HG02642 (cell line): Measurements from ENCODE around the gene DIS3L2.
"Not testable (repeated sequence)": the region's sequence is repeated elsewhere in the genome, so short reads cannot be mapped to it uniquely, and the experiment has no call there.

Source experiments
- ATAC-seq: cut with Tn5 transposase; IDR thresholded peaks from one replicate; pipeline ENCODE4 v1.9.1; 2021; ENCODE audit warnings: mild to moderate bottlenecking; ENCODE audit not compliant: unreplicated experiment, poor library complexity

Gene DIS3L2

DNA sequence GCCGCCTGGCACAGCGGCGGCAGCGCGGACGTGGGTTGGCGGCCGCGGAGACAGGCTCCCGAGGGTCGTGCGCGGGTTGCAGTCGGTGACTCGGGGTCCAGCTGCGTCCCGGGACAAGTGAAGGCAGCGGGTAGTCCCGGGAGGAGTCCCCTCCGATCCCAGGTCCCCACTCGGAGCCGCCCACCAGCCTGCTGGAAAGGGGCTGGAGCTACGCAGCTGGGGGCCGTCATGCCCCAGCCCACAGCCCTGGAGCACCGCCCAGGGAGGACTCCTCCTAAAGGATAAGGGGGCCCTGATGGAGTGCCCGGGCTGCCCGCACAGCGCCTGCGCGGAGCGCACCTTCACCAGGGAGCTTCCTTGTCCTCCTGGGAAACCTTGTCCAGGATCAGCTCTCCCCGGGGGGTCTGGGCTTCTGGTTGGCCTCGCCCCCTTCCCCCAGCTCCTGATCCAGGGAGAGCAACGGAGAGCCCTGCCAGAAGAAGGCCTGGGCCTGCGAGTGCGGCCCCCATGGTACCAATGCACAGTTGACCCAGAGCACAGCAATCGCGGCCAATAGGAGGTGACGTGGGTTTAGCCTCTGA is 391.1 kb downstream of the DIS3L2 start:
- ATAC-seq: no peak

DNA sequence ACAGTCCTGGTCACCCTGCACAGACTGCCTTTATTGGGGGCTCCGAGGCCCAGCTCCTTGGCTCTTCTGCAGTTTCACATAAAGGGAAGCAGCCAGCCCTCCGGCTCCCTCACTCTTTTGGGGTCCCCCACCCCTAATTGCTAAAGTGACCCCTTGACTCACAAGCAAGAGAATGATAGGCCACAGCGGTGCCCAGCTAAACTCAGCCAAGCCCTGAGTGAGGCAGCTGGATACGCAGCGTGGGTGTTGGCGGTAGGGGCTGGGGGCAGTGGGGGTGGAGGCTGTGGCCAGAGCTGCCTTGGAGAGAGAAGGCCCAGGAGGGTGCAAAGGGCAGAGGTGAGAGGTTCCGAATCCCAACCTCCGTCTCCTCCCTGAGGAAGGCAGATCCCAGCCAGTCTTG is 391.6 kb downstream of the DIS3L2 start:
- ATAC-seq: no peak

DNA sequence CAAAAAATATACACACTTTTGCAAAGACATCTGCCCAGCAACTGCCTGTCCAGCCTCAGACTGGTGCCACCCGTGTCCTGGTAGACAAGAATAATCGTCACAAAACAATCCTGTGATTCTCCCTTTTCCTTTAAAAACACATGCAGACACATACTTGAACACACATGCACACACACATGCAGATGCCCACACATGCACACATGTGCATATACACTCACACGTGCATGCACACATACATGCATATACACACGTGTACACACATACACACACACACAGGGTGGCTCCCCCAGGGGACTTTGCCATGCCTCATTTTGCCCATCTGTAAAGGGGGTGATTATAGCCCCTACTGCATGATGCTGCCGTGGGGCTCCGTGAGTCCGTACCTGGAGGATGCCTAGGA is 392.1 kb downstream of the DIS3L2 start:
- ATAC-seq: no peak

DNA sequence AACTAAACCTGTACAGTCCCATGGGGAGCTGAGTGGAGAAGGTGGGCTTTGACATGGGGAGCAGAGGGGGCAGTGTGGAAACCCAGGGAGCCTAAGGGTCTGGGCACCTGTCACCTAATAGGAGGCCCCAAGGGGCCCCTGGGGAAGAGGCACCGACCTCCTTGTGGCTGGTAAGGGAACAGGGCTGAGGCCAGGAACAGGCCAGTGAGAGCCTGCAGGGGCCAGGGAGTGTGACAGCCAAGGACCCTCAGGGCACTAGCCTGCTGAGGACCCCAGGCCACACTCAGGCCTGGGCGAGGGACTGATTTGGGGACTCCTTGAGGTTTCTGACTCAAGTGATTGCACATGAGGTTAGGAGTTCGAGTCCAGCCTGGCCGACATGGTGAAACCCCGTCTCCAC is 392.6 kb downstream of the DIS3L2 start:
- ATAC-seq: no peak

- ATAC-seq: no peak
These were observed 400.1 kb downstream of the DIS3L2 start for GRCh38 chr2:232361646-232362045.

DNA sequence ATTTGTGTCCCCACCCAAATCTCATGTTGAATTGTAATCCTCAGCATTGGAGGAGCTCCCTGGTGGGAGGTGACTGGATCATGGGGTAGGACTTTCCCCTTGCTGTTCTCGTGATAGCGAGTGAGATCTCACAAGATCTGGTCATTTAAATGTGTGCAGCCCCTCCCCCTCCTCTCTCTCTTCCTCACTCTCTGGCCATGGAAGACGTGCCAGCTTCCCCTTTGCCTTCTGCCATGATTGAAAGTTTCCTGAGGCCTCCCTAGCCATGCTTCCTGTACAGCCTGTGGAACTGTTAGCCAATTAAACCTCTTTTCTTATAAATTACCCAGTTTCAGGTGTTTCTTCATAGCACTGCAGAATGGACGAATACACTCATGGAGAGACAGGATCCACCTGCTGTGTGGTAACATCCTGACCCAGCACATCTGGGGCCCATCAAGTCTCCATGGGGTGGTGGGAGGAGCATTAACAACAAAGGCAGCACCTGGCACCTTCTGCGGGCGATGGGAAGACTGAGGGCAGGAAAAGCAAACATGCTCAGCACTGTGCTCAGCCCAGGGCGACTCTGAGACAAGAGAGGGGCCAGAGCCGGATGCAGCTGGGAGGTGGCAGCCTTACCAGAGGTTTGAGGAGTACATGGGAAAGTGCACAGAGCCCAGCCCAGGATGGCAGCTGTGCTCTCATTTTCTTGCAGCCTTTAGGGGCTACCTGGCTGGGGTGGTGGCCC is 400.8 kb downstream of the DIS3L2 start:
- no peak for ATAC-seq

GRCh38 chr2:232363064-232363783 is 401.7 kb downstream of the DIS3L2 start:
- ATAC-seq: not testable (repeated sequence)

DNA sequence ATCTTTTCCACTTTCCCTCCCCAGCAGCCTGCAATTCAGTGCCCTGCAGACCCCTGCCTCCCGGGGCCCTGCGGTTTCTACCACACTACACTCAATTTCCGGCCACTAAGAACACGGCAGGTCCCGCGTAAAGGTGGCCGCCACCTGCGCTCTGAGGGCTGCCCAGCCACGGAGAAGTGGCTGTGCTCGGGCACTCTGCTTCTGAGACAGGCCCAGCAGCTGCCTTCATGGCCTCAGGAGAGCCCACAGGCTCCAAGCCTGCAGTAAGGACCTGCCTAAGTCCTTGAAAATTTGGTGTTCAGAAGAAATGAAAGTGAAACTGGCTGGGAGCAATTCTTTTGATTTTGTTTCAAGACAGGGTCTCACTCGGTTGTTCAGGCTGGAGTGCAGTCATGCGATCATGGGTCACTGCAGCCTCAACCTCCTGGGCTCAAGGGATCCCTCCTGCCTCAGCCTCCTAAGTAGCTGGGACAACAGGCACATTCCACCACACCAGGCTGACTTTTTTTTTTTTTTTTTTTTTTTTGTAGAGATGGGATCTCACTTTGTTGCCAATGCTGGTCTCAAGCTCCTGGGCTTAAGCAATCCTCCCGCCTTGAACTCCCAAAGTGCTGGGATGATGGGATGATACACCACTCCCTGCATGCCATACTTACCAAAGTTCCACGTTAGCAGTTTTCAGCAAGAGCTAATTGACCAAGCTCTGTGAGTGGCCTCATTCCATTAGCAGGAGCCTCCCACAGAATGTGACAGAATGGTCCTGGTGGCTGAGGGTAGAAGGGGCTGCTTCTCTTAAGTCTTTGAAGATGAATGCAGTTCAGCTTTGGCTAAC is 402.5 kb downstream of the DIS3L2 start:
- no peak for ATAC-seq

GRCh38 chr2:232364806-232365594 is 403.5 kb downstream of the DIS3L2 start:
- not testable (repeated sequence) for ATAC-seq

- ATAC-seq: peak; percentile 44
These were observed 404.3 kb downstream of the DIS3L2 start for GRCh38 chr2:232365621-232366321.

DNA sequence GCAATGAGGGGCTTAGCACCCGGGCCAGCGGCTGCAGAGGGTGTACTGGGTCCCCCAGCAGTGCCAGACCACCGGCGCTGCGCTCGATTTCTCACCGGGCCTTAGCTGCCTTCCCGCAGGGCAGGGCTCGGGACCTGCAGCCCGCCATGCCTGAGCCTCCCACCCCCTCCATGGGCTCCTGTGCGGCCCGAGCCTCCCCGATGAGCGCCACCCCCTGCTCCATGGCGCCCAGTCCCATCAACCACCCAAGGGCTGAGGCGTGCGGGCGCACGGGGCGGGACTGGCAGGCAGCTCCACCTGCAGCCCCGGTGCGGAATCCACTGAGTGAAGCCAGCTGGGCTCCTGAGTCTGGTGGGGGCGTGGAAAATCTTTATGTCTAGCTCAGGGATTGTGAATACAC is 404.9 kb downstream of the DIS3L2 start:
- ATAC-seq: not testable (repeated sequence)

- ATAC-seq: no peak
These were observed 405.5 kb downstream of the DIS3L2 start for GRCh38 chr2:232367016-232367415.

- no peak for ATAC-seq
These were observed 406.2 kb downstream of the DIS3L2 start for GRCh38 chr2:232367591-232368233.

- ATAC-seq: no peak
These were observed 406.8 kb downstream of the DIS3L2 start for GRCh38 chr2:232368311-232368731.

DNA sequence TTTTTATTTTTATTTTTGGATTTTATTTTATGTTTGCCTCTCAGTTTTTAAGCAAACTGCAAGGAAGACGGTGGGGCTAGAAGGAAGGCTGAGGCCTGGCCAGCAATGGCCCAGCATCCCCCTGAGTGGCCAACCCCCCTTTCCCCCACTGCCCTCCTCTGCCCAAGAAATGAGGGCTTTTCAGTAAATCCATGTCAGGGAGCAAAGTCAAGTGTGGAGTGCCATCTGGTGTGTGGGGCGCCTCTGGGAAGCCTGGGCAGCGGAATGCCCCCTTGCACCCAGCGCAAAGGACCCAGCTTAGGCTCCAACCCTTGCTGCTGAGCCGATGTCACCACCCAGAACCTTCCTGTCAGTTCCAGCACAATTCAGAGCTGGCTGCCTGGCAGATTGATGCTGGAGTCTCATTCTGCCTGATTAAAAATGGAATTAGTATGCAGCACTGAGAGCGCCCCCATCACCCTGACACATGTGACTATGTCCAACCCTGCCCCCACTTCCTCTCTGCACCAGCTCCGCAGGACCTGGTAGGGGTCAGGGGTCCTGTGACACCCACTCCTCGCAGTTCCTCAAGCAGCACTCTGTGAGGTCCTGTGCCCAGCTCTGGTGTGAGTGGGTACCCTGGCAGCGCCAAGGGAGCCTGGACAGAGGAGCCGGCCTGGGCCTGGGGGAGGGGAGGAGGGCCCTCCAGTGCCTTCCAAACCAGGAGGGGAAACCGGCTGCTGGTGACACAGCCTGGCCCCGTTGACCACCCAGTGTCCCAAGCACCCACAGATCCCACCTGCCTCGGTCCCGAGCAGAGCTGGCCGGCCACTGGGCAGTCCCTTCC is 407.8 kb downstream of the DIS3L2 start:
- no peak for ATAC-seq

- ATAC-seq: not testable (repeated sequence)
These were observed 408.5 kb downstream of the DIS3L2 start for GRCh38 chr2:232370007-232370406.

DNA sequence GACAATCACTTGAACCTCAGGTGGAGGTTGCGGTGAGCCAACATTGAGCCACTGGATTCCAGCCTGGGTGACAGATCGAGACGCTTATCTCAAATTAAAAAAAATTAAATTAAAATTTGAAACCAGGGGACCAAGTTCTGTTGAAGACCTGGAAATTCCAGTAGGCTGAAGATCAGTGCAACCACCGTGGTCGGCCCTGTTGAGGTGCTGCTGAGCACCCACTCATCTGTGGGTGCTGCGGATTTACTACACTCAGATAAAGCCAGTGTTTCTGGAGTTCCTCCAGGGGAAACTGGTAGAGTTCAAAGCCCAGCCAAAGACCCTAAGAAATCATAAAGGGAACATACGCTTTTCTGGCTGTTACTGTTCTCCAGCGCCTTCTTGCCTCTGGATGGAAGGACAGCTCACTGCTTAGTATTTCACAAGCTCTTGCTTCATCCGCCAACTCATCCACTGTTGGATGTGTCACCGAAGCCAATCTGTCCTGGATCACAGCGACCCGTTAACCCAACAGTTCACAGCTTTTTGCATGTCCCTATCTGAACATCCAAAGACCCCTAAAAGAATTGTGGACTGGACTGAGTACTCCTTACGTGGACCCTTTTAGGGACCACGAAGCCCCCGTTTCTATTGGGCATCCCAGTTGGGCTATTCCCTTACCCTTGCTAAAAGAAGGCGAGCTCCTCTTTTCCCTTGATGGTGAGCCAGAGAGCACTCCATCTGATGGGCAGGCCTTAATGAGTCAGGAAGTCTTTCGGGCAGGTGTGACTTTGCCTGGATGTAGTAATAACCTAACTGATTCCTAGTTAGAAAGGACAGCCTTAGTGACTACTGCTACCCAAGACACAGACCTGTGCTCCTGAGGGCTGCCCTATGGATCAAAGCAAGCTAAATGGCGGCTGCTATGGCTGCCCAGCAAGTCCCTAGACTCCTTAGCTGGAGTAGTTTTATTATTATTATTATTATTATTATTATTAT is 411.0 kb downstream of the DIS3L2 start:
- no peak for ATAC-seq
